ACHN (cell line): ENCODE results near the gene ICA1L.

Experiments used
- DNase-seq: peaks from one replicate; pipeline ENCODE4 v3.0.0-alpha.2; 2015
- in situ Hi-C: cut with HindIII; loops from 2 replicates; pipeline ENCODE4 v1.10.0; 2017; ENCODE audit warnings: low sequenced_read_pairs, low pct_ligation_motif_present, low pct_unique_long_range_greater_than_20kb

Gene ICA1L

DNA sequence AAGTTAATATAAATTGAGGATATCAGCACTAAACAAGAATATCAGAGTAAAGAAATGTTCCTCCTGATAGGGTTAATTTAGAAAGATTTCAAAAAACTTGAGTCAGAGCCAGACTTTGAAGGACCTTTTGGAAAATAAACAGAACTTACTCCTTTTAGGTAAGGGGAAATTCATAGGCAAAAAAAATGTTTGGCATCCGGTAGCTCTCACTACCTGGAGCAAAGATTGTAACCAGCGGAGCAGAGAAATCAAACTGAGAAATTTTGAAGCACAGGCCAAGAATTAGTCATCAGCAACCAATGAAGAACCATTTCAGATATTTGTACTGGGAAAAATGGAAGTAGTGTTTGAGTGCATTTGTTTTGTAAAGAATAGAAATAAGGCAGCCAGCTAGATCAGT lies 113.0 kb downstream of the ICA1L start:
- in situ Hi-C loops, result no loop called here
- no peak for DNase-seq

DNA sequence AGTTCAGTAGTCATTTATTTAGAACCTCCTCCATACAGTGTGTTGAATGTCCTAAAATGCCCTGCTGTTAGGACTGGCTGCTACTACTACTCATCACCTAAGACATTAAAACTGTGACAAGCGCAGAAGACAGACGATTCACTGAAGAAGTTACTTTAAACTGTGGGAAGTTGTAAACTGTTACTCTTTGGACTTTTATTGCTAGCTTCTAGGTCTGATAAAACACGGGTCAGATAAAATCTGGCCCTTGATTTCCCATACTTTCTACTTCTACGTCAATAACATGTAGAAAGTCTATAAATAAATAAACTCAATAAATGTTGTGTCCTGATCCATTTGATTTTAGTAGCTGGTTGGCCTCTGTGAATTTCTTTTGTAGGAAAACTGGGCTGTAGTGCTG lies 113.4 kb downstream of the ICA1L start:
- no peak for DNase-seq
- in situ Hi-C loops, result no loop called here

DNA sequence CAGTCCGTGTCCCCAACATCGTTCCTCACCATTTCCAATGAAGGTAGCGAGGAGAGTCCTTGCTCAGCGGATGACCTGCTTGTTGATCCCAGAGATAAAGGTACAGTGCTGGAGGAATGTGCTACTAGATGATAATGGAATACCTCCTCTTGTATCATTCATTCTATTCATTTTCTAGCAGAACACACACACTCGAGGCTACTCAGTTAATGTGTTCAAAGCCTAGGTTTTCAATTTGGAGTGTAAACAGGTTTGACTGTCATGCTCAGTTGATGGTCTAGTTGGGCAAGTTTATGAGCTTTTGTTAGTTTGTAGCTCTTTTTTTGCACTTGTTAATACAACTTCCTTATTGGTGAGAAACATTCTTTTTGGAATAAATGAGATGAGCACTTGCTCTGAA lies 114.2 kb downstream of the ICA1L start:
- DNase-seq, result no peak
- in situ Hi-C loops, result no loop called here

DNA sequence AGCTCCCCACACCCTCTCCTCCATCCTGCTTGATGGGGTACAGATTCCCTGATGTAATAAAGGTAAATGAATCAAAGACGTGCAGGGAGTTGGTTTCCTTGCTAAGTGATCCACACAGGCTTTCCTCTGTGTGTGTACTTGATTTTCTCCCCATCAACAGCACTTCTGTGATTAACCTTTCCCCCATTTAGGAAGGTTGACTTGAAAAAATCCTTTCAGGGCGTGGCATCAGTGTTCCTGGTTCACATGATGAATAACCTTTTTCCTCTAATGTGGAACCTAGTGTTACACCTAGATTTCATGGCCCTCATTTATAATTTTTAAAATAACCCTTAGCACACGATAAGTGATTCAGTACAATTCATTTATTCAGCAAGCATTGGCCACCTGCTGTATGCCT lies 115.0 kb downstream of the ICA1L start:
- in situ Hi-C loops, result no loop called here
- DNase-seq, result no peak

DNA sequence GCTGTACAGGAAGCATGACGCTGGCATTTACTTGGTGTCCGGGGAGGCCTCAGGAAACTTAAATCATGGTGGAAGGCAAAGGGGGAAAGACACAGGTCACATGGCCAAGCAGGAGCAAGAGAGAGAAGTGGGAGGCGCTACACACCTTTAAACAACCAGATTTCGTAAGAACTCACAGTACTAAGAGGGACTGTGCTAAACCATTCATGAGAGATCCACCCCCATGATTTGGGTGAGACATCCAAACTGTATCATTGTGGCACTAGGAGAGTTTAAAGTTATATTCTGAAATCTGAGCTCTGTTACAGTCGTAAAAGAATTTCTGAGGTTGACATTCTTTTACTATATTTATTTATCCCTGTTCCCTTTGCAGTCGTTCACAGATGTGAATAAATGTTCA lies 116.6 kb downstream of the ICA1L start:
- in situ Hi-C loops, result no loop called here
- no peak for DNase-seq

DNA sequence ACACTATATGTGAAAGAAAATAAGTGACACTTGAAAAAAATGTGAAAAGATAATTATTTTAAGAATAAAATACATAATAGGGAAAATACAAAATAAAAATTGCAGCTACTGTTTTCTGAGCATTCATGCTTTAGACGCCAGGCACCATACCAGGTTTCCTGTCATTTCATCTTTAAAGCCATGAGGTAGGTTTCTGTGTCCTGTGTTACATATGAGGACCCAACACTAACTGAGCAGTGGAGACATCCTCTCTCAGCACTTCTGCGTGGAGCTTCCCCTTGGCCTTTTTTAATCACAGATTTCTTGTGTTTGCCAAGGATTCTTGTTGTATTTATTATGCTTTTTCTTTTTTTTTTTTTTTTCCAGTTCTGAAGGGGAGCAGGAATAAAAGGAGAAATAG lies 119.5 kb downstream of the ICA1L start:
- in situ Hi-C loops, result no loop called here
- no peak for DNase-seq

DNA sequence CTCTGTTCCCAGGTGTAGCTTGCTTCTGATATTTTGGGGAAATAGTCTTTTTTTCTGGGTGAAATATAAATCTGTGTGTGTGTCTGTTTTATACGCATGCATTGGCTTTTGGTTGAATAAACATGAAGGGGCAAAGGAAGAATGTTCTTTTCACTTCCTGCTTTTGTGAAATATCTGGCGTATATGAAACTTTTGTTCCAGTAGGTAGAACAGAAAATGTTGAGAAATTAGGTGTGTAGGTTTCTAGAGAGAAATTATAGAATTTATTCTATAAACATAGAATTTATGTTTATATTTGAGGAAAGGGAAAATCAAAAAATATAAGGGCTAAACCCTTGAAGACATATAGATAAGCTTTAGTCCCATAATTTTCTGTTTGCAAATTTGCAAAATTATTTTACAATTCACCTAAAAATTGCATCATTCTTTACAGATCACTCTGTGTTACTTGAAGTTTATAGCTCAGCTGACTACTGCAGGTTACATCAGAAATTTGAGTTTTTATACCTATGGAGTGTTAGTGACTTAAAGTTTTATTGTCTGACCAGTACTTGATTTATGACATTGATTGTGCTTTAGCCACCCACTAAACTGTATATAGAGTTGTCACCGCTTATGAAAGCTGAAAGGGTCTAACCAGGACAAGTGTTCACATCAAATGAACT lies 120.7 kb downstream of the ICA1L start:
- no peak for DNase-seq
- in situ Hi-C loops, result no loop called here

DNA sequence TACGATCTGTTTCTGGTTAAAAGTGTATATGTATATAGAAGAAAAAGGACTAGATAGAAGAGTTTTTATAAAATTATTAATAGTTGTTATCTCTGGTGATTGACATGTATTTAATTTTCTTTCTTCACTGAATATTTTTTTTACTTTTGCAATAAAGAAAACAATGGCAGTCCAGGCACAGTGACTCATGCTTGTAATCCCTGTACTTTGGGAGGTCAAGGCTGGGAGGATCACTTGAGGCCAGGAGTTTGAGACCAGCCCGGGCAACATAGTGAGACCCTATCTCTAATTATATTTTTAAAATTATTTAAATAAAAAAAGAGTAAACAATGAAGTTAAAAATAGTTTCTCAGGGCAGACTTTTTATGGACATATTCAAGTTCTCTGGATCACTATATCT lies 122.1 kb downstream of the ICA1L start:
- in situ Hi-C loops, result no loop called here
- no peak for DNase-seq

DNA sequence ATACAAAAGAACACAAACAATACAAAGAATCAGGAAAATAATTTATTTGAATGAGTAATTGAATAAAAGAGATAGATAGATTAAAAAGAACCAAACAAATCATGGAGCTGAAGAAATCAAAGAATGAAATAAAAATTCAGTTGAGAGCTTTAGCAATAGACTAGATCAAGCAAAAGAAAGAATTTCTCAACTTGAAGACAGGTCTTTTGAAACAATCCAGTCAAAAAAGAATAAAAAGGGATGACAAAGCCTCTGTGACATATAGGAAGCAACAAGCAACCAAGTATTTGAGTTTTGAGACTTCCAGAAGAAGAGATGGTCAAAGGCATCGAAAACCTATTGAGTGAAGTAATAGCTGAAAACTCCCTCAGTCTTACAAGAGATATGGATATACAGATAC lies 128.0 kb downstream of the ICA1L start:
- in situ Hi-C loops, result no loop called here
- DNase-seq, result no peak

DNA sequence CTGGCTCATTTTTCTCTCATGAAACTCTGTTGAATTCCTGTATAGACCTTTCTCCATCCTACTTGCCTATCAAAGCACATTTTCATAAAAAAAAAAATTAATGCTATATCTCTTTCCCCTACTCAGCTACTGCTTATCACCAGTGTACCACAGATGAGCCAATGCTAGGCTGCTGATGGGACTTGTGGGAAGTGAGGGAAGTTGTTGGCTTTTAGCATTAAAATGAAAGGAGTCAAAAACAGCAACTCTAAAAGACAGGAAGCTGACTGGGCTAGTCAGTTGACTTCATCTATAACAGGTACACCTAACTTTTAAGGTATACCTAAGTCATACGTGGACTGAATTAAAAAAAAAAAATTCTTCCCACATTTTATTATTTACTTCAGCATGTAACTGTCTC lies 134.7 kb downstream of the ICA1L start:
- in situ Hi-C loops, result no loop called here
- no peak for DNase-seq

DNA sequence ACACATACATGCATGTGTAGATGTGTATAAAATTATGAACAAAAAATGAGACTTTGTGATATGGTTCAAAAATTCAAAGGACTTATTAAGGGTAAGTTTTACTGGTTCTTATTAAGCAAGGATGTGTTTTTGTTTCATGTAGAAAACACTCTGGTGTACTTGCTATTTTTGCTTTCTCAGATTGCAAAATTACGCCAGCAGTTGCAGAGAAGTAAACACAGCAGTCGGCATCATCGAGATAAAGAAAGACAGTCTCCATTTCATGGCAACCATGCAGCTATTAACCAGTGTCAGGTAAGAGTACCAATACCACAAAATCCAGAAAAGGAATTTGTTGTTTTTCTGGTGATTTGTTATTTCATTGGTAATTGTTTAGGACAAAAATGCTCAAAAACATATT lies 145.5 kb downstream of the ICA1L start:
- in situ Hi-C loops, result no loop called here
- DNase-seq, result no peak

DNA sequence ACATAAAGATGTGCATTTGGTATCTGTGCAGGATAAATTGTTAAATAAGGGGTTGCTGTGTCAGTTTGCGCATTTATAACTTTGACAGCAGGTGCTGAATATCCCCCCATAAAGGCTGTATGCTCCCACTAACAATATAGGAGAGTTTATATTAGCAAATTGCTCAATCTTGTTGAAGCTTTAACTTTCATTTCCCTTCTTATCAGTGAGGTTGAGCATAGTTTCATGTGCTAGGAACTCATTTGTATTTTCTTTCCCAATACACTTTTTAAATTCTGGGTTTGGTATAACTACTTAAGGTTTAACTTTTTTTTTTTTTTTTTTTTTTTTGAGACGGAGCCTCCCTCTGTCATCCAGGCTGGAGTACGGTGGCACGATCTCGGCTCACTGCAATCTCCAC lies 147.8 kb downstream of the ICA1L start:
- no peak for DNase-seq
- in situ Hi-C loops, result no loop called here
